ENCODE data around the gene MRPL27.

DNA sequence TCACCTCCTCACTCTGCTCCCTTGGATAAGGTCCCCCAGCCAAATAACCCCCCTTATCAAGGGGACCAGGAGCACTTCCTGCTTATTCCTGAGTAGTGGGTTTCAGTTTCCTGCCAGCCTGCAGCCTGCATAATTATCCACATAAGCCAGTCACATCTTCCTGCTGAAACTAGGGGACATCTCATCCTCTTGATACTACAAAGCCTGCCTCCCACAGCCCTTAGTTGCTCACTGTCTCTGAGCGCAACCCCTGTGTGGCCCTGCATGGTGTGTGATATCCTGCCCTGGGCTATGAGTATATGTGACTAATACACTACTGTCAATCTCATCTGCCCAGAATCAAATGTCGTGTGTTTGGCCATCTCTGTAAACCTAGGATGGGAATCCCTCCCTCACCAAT, 35.0 kb downstream of the MRPL27 start:
- TF ChIP-seq CTCF (conservative IDR thresholded peaks at IDR 0.05; ENCODE audit: low read length) (no peak), EZH2phosphoT487 (IDR thresholded peaks at IDR 0.05; ENCODE audit: borderline replicate concordance, low read depth, low read length) (no peak)

Measured in OCI-LY7 (cell line).